ENCODE results near the gene ZNF575.
A peak's percentile ranks its signal among the peaks of the same experiment; 100 is the strongest.

ZNF575 gene

GRCh38 chr19:43532962-43533545, at the start of gene ZNF575:
TSS of gene ZNF575 (plus strand) at chr19:43533188. CDS start at chr19:43534423, 1,235 bp downstream.
- DNase-seq (ENCODE audit: low spot score) = peak; percentile 97

GRCh38 chr19:43483281-43483680, 49.7 kb upstream of the ZNF575 start:
- no peak for DNase-seq (ENCODE audit: low spot score)

- DNase-seq (ENCODE audit: low spot score) = no peak
Observed at GRCh38 chr19:43485951-43486350, 47.0 kb upstream of the ZNF575 start.

- DNase-seq (ENCODE audit: low spot score) = no peak
Observed at GRCh38 chr19:43486412-43486811, 46.6 kb upstream of the ZNF575 start.

- DNase-seq (ENCODE audit: low spot score) = no peak
Observed at GRCh38 chr19:43488179-43488578, 44.8 kb upstream of the ZNF575 start.

GRCh38 chr19:43489310-43489709, 43.7 kb upstream of the ZNF575 start:
- DNase-seq (ENCODE audit: low spot score) = no peak

- DNase-seq (ENCODE audit: low spot score) = no peak
Observed at GRCh38 chr19:43489979-43490599, 42.9 kb upstream of the ZNF575 start.

GRCh38 chr19:43490759-43491158, 42.2 kb upstream of the ZNF575 start:
- no peak for DNase-seq (ENCODE audit: low spot score)

GRCh38 chr19:43495082-43495481, 37.9 kb upstream of the ZNF575 start:
- DNase-seq (ENCODE audit: low spot score) = no peak

GRCh38 chr19:43496960-43497359, 36.0 kb upstream of the ZNF575 start:
- DNase-seq (ENCODE audit: low spot score) = no peak

GRCh38 chr19:43498233-43498842, 34.6 kb upstream of the ZNF575 start:
- DNase-seq (ENCODE audit: low spot score) = no peak

GRCh38 chr19:43499042-43499441, 33.9 kb upstream of the ZNF575 start:
- DNase-seq (ENCODE audit: low spot score) = no peak

GRCh38 chr19:43501661-43502418, 31.1 kb upstream of the ZNF575 start:
- no peak for DNase-seq (ENCODE audit: low spot score)

GRCh38 chr19:43502419-43502976, 30.5 kb upstream of the ZNF575 start:
- no peak for DNase-seq (ENCODE audit: low spot score)

GRCh38 chr19:43503501-43504425, 29.2 kb upstream of the ZNF575 start:
- DNase-seq (ENCODE audit: low spot score) = peak; percentile 96

- peak; percentile 70 for DNase-seq (ENCODE audit: low spot score)
Observed at GRCh38 chr19:43504426-43505185, 28.4 kb upstream of the ZNF575 start, which contains the start of gene PHLDB3. TSS of gene PHLDB3 (minus strand) at chr19:43504746. CDS start at chr19:43504118, 628 bp downstream.

GRCh38 chr19:43505186-43505456, 27.9 kb upstream of the ZNF575 start:
- no peak for DNase-seq (ENCODE audit: low spot score)

GRCh38 chr19:43505941-43506340, 27.0 kb upstream of the ZNF575 start:
- DNase-seq (ENCODE audit: low spot score) = no peak

GRCh38 chr19:43506629-43507028, 26.4 kb upstream of the ZNF575 start:
- DNase-seq (ENCODE audit: low spot score) = no peak

- no peak for DNase-seq (ENCODE audit: low spot score)
Observed at GRCh38 chr19:43507880-43508279, 25.1 kb upstream of the ZNF575 start.

GRCh38 chr19:43510713-43511112, 22.3 kb upstream of the ZNF575 start:
- no peak for DNase-seq (ENCODE audit: low spot score)
